Fibroblast of pulmonary artery (primary cell): ENCODE data around the gene DOK6.

Experiments
- DNase-seq: peaks from one replicate; pipeline ENCODE4 v3.0.0-alpha.2; 2010; ENCODE audit warnings: low read depth
- H3K4me3 ChIP-seq: replicated peaks from 2 replicates; pipeline ENCODE4 v1.5.1; 2011; ENCODE audit warnings: low read depth, mild to moderate bottlenecking, control low read depth, low read length, moderate library complexity
- TF ChIP-seq, protein P1 (sequence below): IDR thresholded peaks from 2 replicates; pipeline ENCODE4 v1.5.1; 2011; ENCODE audit warnings: mild to moderate bottlenecking, control low read depth, low read length, inconsistent platforms; ENCODE audit errors: missing control alignments

The DOK6 gene

GRCh38 chr18:69789794-69790193, 389.1 kb downstream of the DOK6 start:
- H3K4me3 ChIP-seq, result no peak overlapping the region
- DNase-seq, result no peak
- TF ChIP-seq, protein P1, sequence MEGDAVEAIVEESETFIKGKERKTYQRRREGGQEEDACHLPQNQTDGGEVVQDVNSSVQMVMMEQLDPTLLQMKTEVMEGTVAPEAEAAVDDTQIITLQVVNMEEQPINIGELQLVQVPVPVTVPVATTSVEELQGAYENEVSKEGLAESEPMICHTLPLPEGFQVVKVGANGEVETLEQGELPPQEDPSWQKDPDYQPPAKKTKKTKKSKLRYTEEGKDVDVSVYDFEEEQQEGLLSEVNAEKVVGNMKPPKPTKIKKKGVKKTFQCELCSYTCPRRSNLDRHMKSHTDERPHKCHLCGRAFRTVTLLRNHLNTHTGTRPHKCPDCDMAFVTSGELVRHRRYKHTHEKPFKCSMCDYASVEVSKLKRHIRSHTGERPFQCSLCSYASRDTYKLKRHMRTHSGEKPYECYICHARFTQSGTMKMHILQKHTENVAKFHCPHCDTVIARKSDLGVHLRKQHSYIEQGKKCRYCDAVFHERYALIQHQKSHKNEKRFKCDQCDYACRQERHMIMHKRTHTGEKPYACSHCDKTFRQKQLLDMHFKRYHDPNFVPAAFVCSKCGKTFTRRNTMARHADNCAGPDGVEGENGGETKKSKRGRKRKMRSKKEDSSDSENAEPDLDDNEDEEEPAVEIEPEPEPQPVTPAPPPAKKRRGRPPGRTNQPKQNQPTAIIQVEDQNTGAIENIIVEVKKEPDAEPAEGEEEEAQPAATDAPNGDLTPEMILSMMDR, result no peak

DNA sequence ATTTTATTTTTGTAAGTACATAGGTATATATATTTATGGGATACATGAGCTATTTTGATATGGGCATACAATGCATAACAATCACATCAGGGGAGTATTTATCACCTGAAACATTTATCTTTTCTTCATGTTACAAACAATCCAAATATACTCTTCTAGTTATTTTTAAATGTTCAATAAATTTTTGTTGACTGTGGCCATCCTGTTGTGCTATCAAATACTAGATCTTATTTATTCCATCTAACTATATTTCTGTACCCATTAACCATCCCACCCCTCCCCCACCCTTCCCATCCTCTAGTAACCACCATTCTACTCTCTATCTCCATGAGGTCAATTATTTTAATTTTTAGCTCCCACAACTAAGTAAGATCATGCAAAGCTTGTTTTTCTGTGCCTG, 390.0 kb downstream of the DOK6 start:
- TF ChIP-seq, protein P1, result no peak
- no peak overlapping the region for H3K4me3 ChIP-seq
- DNase-seq, result no peak

DNA sequence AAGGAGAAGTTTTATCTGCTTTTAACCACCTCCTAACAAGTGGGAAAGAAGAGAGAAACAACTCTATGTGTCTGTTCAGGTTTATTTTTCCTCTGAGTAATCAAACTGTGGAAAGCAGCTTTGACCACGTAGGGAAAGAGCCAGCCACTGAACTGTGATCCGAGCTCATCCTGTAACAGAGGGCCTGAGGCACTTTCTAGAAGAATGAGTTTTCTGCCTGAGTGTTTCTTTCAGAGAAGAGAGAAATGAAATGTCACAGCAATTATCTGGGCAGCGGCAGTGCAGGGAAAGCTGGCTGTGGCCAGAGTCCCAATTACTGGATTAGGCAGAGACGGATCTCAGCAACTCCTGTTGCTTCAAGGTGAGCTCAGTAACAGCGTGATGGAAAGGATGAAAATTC, 395.1 kb downstream of the DOK6 start:
- TF ChIP-seq, protein P1, result no peak
- no peak for DNase-seq
- no peak overlapping the region for H3K4me3 ChIP-seq

- TF ChIP-seq, protein P1, result no peak
- DNase-seq, result no peak
- H3K4me3 ChIP-seq, result no peak overlapping the region
These were observed 404.3 kb downstream of the DOK6 start for GRCh38 chr18:69804776-69805501.

DNA sequence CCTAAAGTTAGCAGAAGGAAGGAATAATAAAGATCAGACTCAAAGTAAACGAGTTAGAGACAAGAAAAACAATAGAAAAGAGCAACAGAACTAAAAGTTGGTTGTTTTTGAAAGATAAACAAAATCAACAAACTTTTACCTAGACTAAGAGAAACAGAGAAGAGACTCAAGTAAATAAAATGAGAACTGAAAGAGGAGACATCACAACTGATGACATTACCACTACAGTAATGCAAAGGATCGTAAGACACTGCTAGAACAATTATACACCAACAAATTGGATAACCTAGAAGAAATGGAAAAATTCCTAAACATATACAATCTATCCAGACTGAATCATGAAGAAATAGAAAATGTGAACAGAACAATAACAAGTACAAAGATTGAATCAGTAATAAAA, 407.7 kb downstream of the DOK6 start:
- no peak for DNase-seq
- TF ChIP-seq, protein P1, result no peak
- H3K4me3 ChIP-seq, result no peak overlapping the region

- DNase-seq, result no peak
- TF ChIP-seq, protein P1, result no peak
- H3K4me3 ChIP-seq, result no peak overlapping the region
These were observed 412.9 kb downstream of the DOK6 start for GRCh38 chr18:69813559-69813958.

DNA sequence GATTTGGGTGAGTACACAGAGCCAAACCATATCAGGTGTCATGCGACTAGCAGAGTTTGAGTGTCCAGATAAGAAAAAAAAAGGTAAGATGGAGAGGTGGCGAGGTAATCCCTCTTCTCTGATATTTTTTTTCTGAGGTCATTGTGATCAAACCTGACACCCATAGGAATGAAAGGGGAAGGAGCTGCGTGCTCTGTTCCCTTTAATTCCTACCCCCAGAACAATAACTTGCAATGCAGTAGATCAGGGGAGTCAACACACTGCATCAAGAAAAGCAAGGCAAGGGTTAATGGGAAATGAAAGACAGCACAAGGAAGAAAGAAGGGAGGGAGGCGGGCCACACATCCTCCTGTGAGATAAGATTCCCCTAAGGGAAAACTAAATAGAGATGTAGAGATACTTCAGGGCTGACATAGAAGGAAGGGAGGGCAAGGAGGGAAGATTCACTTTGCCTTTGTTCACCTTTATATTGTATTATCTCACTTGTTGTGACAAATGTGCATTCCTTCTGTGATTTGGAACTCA, 414.2 kb downstream of the DOK6 start:
- DNase-seq, result no peak
- TF ChIP-seq, protein P1, result no peak
- no peak overlapping the region for H3K4me3 ChIP-seq
